Bone marrow (tissue), 2 donors: Measurements from ENCODE around the gene PAK1.

Experiments used
- DNase-seq, 2 donors: peaks; one replicate each; lab custom pipeline; 2025; lab: John Stamatoyannopoulos, UW

PAK1 gene

DNA sequence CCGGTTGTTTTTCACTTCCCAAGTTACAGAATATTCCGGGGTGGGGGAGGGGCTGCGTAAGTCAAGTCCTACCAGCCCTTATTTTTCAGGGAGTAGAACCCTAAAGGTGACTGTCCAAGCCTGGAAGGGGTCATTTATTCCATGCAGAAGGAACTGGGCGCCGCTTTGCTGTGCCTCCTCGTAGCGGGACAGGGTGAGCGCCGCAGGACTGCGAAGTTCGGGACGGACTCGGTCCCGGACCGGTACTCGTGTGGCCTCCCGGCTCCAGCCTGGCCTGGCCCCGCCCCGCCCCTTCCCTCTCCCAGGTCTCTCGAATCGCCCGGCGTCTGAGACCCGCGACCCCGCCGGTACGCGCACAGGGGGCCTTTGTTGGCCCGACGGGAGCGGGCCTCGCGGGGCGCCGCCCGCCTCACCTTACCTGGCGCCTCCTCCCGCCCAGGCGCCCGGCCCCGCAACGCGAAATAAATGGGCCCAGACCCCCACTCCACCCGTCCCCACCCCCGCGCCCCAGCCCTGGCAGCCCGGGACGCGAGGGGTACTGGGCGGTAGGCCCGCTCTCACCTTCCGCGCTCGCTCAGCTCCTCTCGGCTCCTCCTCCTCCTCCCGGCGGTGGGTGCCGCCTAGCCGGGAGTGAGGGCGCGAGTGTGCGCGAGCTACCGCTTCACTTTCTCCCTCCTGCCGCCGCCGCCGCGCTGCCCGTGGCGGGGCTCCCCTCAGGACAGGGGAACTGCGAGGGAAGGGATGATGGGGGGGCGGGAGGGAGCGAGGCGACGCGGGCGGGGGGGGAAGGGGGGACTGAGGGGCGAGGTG, 698 bp downstream of the PAK1 start:
- DNase-seq, result no peak

DNA sequence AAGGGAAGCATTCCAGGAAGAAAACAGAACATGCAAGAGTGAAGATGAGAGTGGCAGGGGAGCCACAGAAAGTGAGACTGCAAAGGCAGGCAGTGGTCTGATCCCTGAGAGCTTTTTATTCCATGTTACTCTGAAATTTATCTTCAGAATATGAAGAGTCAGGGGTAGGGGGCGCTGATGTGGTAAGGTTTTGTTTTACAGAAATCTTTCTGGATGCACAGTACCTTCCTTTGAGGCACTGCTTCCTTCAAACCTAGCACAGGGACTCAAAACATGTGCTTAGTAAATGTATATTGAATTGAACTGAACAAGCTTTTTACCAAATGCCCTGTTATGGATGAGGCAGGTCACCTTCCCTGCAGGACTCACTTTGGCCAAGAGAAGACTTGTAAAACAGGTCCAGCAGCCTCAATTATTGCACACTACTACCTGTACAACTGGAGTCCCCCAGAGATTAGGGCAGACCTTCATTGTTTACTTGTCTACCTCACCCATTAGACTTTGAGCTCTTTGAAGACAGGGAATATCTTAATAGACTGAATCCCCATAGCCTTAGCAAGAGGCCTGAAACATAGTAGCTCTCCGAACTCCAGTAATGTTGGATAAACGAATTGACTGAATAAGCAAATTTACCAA, 2.2 kb downstream of the PAK1 start:
- DNase-seq, result no peak

DNA sequence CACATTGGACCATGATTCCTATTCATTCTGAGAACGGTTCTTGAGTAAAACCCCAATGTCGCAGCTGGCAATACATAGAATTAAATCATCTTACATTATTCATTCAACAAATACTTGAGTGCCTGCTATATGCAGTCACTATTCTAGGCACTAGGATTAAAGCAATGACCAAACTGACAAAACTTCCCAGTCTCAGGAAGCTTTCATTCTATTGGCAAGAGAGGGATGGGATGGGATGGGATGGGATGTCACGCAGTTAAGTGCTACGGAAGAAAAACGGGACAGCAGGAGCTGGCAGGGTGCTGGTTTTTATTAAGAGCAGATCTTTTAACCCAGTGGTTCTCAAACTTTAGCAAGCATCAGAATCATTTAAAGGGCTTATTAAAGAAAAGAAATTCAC, 2.9 kb downstream of the PAK1 start:
- no peak for DNase-seq

DNA sequence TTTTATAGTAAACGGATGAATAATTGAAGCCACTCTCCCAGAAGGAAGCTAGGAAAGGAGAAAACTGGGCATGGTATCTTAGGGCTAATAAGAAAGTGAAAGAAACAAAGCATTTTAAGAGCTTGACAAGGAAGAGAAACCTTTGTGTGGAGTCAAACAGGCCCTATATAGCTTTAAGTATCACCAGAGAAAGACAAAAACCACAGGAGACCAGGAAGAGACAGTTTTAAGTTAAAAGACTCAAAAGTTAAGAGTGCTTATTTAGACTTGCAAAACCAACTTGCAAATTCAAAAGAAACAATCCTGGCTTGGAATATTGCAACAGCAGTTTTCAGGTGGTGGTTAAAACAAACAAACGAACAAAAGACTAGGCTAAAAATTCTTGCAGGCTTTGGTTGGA, 3.4 kb downstream of the PAK1 start:
- peak in 1 of 2 donors; percentile 63 for DNase-seq

DNA sequence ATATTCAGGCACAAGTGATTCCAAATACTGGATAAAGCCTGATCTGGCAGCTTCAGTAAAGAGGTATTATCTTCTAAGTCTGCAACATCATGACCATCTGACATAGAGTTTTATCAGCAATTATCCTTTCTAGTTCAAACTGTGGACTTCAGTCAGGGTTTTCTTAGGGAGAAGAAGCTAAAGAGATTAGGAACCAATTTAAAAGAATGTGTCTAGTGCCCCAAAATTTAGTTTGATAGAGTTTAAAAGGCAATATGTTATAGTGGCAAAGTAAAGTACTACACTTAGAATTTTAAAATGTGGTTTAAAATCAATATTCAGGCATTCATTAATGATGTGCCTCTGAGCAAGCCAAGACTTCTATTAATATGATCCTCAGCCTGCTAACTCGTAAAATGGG, 5.4 kb downstream of the PAK1 start:
- DNase-seq, result no peak

DNA sequence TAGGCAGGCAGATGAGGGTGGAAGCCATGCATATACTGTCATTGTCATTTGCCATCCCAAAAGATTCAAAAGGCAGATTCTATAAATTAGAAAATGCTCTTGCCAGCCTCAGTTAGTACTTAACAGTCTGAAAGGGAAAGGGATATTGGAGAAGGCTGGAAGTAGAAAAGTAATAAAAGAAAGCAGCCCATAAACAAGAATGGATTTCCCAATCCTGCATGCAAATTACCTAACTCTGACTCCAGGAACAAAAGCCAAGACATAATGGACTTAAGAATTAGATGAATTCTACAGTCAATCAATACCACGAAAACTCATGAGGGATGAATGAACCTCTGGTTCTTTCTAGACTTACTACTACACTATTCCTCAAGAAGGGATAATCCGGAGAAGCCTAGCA, 5.9 kb downstream of the PAK1 start:
- DNase-seq, result no peak

DNA sequence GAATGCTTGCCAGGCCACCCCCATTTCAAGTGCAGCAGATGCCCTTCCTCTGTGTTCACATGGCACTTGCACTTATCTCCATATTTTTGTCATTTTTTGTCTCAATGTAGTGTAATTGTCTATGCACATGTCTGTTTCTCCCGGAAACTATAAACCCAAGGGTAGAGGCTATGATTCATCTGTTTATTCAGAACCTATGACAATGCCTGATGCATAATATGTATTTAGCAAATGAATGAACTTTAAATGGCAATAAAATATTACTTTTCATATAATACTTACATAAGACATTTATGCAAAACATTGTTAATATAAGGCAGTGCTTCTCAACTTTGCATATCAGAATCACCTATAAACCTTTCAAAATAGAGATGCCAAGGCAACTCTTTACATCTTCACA, 6.7 kb downstream of the PAK1 start:
- no peak for DNase-seq

DNA sequence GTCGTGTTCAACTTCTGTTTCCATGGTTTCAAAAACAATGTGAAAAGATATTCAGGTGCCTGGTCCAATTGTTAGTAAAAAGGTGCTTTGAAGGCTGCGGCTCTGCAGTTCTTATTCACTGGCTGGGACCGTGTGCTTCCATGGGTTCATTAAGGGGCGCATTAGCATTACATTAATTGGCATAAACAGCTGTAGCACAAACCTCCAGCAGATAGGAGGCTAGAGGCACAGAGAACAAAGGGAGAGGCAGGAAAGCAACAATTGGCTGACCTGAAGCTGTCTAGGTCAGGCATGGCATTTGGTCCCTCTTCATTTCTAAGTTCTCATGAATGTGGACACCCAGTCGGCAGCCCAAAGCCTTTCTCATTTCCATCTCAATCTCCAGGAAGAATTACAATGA, 16.6 kb downstream of the PAK1 start:
- no peak for DNase-seq

DNA sequence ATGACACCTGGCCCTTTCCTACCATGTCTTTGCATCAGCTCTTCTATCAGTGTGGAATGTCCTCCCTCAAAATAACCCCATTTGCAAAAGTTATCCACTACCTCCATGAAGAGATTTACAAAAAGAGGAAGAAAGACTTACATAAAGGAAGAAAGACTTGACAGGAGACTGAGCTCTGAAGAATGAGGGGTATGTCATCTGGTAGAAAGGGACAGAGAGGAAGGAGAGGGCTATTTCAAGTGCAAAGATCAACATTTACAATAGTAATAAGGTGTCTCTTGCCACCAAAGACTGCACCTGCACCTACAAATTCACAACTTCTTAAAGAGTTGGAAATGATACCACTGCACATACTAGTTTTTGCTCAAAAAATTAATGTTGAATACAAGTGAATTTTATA, 18.2 kb downstream of the PAK1 start:
- DNase-seq, result peak in 1 of 2 donors; percentile 54

DNA sequence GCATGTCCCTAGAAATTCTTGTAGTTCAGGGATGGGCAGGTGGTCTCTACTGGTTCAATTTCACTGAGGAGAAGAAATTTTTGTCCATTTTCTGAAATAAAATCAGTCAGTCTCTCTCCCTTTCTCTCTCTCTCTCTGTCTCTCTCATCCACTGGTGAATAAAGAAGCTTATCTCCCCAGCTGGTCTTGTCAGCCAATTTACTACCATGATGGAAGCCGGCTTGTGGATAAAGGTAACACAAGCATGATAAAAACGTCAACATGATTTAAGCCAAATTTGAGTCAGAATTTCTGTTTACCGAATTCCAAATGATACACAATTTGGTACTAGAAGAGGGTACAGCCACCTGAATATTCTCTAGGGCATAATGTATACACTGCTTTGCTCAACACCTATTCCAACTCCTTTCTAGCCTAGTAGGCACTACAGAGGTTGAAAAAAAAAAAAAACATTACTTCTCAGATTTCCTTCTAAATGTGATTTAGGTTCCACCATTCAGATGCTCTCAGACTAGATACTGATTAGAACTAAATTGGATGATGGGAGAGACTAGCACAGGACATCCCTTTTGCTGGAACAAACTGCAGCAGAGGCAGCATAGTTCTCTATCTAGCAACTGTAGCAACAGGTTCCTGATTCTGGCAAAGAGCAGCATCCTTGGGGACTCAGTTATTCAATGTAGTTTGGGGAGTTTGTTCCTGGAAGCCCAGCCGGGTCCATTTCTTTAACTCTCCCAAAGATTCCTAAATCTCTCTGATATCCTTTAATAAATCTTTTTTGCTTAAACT, 18.8 kb downstream of the PAK1 start:
- DNase-seq, result no peak

DNA sequence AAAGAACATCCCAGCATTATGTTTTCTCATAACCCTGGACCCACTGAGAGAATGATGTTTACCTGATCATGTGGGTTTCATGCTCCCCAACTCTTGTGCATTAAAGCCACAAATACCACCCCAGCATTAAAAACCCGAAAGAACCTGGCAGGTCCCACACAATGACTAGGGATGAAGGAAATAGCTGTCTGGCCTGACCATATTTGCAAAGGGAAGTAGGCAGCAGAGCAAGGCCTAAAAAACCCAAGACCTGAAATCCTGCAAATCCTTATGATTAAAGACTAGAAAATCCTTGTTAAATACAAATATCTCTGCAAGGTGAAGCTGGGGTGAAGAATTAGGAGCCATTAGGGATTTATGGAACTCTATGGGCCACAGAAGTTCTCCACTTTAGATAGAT, 23.7 kb downstream of the PAK1 start:
- DNase-seq, result no peak

DNA sequence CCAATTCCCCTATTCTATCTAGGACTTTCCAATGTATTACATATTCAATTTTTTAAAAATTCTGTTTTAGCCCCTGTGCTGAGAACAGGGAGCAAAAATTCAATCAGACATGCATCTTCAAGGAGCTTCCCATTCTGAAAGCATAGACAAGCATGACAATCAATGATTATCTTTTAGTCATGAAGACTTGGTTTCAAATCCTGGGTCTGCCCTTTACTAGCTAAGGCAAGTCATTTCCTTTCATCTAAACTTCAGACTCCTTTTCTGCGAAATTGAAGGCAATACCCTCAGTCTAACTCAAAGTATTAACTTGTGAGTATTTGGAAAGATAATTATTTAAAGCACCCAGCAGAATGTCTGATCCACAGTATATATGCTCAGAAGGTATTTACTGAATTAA, 24.1 kb downstream of the PAK1 start:
- DNase-seq, result no peak

DNA sequence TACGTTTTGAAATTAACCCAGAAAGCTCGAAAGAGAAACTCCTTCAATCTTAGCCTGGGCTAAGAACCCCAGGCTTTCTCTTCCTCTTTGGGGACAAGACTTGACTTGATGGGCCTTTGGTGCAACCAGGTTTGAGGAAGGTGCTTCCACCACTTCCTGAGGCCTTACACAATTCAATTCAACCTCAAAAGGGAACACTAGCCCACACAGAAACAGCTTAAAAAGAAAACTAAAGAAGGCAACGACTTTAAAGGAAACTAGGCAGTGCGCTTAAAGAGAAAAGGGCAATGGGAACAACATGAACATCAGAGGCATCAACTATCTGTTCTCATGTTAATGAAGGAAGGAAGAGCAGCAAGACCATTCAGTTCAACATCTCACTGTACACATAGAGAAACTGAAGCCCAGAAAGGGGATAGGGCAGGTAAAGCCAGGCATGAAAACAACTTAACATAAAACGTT, 24.8 kb downstream of the PAK1 start:
- DNase-seq, result peak in 1 of 2 donors; percentile 49

DNA sequence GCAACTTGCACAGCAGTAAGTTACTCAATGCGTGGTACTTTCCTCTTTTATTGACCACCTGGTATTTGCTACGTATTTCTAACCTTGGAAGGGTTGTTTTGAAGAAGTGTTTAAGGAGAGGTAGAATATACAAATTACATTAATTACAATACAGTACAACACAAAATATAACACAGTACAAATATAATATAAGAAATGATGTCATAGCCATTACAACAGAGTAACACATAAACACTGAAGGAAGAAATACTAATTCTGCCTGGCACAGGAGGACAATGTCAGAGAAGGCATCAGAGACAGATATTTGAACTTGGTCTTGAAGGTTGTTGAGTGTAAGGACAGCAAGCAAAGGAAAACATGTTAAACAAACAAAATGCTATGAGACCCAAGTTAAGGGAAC, 25.6 kb downstream of the PAK1 start:
- DNase-seq, result no peak

DNA sequence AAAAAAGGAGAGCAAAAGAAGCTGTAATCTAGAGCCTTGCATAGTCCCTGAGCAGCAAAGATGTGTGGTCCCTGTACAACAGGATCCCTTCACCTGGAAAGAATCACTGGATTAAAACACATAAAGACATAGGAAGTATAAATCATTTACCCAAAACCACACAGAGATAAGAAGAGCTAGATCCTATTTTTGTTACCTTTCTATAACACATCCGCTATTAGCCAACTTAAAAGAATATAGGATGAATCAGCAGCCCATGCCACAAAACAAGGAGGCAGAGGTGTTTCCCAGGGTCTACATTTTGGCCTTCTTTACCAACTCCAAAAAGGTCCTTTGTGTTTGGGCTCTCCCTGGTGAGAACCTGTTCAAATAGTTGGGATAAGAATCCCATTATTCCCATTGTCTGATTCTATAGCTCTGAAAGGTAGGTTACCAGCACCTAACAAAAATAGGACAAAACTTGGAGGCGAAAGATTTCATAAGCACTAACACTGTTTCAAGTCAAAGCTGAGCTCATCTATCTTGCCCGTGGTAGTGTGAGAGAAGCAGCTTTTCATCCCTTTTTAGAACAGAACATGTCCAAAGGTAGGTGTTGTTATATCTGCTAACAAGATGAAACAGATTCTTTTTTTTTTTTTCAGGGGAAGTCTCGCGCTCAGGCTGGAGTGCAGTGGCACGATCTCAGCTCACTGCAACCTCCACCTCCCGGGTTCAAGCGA, 26.8 kb downstream of the PAK1 start:
- no peak for DNase-seq

DNA sequence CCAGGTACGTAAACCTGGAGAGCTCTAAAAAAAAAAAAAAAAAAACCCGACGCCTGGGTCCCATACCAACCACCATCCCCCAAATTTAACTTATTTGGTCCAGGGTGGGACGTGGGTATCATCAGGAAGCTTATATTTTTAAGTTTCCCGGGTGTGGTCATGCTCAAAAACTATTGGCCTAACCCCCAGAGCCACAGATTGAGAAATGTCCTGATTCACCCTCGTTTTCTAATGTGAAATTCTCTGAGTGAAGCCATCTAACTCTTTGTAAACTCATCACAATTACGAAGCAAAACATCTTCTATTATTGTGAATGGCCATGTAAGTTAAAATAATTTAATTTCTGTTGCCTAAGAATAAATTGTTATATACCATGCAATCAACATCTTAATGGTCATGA, 29.6 kb downstream of the PAK1 start:
- no peak for DNase-seq

DNA sequence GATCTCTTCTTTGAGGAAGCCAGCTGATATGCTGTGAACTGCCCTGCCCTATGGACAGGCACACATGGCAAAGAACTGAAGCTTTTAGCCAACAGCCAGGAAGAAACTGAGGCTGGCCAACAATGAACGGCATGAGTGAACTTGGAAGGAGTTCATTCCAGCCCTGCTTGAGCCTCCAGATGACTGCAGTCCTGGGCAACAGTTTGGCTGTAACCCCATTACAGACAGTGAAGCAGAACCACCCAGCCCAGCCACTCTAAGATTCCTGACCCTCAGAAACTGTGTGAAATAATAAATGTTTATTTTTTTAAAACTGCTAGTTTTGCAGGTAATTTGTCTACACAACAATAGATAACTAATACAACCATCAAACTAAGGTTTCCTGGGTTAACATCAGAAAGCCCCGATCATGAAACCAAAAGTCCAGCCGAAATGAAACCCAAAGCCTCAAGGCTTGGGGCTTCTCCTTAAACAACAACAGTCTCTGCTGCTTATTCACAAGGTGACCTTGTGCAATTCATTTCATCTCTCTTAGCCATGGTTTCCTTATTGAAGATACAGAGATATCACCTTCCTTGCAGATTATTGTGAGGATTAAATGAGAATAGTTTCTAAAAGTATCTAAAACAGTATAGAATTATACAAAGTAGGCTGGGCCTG, 31.4 kb downstream of the PAK1 start:
- DNase-seq, result no peak

DNA sequence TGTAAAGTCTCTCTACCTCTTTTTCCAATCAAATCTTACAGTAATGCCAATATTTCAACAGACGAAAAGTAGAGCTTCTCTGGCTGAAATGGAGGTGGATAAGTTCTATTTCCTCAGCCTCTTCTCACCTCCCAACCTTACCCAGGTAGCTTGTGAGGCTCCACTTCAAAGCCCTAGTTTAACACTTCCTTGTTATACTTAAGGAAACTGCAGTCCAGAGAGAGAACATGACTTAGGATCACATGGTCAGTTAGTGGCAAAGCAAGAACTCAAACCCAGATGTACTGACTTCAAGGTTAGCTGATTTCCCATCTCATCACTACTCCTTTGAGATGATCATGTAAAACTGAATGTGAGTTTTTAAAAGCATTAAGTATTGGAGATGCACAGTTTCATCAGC, 32.5 kb downstream of the PAK1 start:
- DNase-seq, result no peak

DNA sequence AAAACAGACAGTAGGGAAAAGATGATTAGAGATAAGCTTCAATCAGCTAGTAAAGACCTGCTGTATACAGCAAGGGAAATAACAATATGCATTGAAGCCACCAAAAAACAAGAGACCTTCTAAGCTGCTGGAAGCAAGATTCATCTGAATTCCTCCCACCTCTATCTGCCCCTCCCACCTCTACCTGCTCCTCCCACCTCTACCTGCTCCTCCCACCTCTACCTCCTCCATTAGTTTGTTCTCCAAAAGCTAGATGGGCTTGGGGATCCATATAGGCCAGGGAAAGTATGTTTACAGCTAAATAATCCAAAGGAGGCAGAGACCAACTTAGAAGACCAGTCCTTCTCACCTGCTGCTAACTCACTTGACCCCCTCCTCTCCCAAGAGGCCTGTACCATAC, 33.2 kb downstream of the PAK1 start:
- DNase-seq, result no peak

DNA sequence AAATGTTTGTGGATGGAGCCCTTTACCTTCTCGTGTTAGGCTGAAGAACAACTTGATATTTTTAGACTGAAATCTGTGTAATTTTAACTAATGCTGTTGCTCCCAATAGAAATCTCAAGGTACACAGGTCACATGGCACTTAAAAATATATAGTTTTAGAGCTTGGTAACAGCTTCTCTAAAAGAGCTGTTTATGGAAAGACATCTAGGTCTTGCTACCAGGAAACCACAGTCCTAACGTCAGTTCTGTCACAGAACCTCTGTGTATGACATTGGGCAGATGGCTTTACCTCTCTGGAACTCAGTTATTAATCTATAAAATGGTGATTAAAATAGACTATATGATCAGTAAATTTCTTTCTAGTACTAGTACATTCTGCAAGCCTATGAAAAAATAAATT, 35.4 kb downstream of the PAK1 start:
- peak in 1 of 2 donors; percentile 21 for DNase-seq

DNA sequence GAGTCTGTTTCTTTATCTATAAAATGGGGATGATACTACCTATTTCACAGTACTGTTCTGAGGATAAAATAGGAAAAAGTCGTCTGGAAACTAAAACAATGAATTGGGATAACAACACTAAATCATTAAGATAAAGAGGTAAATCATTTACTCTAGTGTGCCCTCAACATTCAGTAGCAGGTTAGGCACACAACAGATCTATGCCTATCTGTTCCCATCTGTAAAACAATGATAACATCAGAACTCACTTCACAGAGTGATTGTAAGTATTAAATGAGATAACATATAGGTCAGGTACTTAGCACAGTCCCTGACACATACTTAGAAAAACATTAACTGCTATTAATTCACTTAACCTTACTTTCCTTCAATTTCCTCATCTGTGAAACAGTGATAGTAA, 36.9 kb downstream of the PAK1 start:
- no peak for DNase-seq

DNA sequence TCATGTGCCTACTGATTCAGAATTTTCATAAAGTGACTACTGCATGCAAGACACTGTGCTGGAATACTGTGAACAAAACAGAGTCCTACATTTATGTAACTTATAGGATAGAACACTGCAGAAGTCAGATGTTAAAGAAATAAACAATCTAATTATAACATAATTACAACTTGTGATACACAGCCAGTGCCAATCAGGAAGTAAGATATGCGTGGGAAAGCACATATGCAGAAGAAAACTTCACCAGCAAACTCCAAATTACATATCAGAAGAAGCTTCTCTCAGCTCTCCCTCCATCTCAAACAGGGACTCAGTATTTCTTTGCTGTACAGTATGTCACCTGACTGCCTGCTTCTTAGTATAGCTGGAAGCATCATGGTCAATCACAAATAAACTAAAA, 37.4 kb downstream of the PAK1 start:
- DNase-seq, result no peak
